Measurements from ENCODE around the gene SFT2D1.
"Not testable (repeated sequence)": the region's sequence is repeated elsewhere in the genome, so short reads cannot be mapped to it uniquely, and the experiment has no call there.

Gene SFT2D1

DNA sequence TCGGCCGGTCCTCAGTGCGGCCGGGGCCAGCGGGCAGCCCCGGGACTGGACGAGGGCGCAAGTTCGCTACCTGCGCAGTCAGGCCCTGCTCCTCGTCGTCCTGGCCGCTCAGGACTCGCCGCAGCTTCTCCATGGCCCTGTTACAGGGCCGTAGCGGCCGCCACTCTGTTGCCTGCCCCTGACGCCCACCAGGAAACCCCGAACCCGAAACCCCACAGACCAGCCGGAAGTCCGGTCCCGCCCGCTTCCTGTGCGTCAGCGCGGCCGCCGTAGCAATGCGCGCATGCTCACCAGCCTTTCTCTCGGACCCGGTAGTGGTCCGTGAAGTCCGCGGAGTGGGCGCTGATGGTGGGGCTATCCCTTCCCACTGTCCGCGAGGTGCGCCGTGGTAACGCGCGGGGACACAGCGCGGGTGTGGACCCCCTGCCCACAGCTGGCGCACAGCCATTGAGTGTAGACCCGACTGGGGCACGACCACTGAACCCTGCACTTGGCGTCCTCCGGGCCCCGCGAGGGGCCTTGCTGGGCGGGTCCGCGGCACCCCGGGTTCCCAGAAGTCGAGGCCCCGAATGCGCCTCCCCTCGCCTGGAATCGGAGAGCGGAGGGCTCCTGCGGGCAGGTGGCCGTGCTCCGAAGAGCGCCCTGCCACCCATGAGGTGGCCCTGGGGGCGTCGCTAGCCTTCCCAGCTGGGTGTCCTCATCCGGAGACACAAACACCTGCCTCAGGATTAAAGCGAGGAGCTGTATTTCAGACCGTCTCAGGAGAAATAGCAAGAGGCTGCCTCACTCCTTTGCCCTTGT is at the start of gene SFT2D1:
SFT2D1 (minus strand) TSS at position 197 of the 801 bp plus-strand sequence; CDS start at position 133, 64 bp downstream.
- DNase-seq, result peak; percentile 76

DNA sequence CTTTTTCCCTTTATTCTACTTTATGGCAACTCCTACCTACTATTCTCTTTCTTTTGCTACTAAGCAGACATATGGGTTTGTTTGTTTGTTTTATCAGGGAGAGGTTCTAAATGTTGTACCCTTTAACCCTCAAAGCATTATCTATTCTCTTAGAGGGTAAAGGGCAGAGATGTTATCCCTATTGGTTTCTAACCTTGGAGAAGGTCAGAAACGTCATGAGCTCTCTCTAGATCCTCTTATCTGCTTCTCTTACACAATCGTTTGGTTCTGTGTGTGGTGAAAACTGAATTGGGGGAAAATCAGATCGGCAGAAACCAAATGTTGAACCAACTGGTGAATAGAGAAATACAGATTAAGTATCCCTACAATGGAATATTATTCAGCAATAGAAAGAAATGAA is 46.8 kb upstream of the SFT2D1 start:
- DNase-seq, result no peak

DNA sequence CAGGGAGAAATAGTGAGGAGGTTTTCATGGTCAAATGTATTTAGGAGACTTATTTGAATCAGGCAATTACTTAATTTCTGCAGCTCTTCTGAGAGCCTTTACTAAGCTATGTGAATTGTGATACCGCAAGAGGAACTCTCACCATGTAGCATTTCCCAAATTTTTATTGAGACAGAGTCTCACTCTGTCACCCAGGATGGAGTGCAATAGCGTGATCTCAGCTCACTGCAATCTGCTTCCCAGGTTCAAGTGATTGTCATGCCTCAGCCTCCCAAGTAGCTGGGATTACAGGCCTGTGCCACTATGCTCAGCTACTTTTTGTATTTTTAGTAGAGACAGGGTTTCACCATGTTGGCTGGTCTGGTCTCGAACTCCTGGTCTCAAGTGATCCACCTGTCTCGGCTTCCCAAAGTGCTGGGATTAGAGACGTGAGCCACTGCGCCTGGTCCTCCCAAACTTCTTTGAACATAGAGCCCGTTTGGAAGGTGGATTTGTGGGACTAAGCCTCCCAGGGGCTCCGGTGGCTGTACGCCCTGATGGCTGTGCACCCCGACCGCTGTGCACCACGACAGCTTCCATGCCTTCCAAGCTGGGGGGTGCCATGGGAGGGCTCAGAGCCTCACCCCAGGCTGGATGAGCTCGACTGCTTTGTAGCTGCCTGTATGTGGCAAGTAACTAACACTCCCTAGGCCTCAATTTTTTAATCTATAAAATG is 46.1 kb upstream of the SFT2D1 start:
- DNase-seq, result no peak

DNA sequence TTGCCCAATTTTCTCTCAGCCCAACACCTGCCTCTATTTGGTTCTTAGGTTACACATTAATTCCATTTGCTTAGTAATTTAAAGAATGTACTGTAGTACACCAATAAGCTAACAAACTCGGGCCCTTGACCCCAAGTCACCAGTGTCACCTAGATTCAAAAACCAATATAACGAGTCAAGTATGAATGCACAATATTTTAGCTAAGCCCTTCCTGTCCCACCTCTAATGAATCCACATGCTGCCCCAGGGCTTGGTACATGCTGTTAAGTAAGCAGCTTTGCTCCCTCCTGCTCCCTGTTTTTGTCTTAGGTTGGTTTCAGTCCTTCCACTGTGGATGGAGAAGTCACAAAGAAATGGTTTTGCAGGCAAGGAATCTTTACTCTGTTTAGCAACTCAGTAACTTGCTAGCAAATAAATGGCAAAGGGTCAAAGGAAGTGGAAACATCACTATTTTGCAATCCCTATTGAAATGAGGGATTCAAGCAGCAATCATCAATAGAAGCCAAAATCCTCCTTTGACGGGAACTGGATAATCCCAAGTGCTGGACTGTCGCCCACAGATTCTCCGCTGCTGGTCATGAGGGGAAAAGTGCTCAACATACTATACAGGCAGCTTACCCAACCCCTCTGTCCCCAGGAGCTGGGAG is 45.4 kb upstream of the SFT2D1 start:
- DNase-seq, result peak; percentile 25

DNA sequence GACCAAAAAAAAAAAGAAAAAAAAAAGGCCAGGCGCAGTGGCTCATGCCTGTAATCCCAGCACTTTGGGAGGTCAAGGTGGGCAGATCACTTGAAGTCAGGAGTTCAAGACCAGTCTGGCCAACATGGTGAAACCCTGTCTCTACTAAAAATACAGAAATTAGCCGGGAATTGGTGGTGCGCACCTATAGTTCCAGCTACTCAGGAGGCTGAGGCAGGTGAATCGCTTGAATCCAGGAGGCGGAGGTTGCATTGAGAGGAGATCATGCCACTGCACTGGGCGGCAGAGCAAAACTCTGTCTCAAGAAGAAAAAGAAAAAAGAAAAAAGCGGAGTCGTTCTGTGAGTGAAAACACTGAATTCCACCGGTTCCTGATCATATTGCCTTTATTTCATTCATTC is 44.8 kb upstream of the SFT2D1 start:
- DNase-seq, result not testable (repeated sequence)

DNA sequence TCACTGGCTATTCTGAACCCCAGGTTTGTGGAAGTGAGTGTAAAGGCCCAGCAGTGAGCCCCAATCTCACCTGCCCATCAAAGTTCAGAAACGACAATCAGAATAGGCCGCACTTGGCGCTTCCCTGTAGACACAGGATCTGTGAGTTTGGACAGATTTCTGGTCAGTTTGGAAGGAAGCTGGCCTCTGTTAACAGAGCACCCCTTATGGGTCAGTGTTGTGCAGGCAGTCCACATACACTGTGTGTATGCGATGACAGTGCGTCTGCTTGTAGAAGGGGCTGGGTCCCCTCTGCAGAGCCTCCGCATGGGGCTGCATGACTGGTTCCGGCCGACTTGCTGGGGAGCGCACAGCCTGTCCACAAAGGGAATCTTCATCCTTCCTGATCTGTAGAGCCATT is 43.8 kb upstream of the SFT2D1 start:
- no peak for DNase-seq

DNA sequence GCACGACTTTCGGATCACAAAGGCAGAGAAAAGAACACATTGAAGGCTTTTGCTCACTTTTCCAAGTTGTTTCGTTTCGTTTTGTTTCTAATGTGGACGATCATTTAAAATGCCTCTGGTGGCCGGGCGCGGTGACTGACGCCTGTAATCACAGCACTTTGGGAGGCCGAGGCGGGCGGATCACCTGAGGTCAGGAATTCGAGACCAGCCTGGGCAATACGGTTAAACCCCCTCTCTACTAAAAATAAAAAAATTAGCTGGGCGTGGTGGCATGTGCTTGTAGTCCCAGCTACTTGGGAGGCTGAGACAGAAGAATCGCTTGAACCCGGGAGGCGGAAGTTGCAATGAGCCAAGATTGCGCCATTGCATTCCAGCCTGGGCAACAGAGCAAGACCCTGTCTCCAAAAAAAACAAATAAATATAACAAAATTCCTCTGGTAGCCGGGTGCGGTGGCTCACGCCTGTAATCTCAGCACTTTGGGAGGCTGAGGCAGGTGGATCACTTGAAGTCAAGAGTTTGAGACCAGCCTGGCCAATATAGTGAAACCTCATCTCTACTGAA is 41.5 kb upstream of the SFT2D1 start:
- not testable (repeated sequence) for DNase-seq

DNA sequence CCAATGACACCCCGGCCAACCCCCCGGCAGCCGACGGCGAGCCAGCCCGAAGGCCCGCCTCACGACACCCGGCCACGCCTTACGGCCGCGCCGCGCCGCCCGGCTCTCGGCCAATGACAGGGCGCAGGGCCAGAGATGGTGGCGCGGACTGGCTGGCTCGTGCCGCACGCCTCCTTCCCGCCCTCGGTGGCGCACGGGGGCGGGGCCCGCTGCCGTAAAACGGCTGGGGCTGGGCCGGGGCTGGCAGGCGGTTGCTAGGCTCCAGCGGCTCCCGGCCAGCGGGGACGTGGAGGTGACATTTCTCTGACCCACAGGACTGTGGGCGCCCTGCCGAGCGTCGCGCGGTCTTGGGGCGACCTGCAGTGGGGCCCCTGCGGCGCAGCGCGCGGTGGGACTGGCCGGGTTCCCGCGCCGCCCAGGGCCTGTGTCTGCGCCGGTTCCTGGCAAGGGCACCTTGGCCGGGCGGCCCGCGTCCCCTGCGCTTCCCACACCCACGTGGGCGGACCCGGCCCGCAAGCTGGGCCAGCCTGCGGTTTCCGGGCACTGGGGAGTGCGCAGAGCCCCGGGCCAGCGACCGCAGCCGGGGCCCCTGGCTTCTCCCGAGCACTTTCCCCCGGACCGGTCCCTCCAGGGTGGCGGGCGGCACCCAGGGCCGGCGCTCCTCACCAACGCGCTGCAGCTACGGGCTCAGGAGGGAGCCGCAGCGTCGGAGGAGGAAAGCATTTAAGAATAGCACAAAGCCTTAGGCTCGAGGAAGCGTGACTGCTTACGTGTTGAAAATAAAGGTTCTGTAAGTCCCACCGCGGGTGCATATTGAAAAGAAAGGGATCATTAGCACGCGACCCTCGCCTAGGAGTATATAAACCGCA is 40.8 kb upstream of the SFT2D1 start, which contains the start of gene MPC1:
MPC1 (minus strand) TSS at position 8 of the 869 bp plus-strand sequence. CDS start 64 bp downstream, outside the sequence.
- peak; percentile 96 for DNase-seq

DNA sequence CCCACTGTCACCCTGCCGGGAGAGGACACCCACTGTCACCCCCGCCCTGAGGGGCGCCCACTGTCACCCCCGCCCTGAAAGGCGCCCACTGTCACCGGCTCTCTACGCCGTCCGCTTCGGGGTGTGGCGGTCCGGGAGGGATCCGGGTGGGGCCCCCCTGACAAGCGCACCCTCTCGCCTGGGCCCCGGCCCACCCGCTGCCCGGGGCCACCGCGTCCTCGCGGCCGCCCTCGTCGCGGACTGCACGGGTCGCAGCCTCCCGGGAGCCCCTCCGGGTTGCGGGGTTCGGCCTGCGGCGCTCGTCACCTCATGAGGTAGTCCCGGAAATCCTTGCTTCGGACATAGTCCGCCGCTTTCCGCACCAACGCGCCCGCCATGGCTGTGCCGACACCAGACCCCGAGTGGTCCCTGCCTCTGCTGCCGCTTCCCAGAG is 40.2 kb upstream of the SFT2D1 start:
- DNase-seq, result no peak

DNA sequence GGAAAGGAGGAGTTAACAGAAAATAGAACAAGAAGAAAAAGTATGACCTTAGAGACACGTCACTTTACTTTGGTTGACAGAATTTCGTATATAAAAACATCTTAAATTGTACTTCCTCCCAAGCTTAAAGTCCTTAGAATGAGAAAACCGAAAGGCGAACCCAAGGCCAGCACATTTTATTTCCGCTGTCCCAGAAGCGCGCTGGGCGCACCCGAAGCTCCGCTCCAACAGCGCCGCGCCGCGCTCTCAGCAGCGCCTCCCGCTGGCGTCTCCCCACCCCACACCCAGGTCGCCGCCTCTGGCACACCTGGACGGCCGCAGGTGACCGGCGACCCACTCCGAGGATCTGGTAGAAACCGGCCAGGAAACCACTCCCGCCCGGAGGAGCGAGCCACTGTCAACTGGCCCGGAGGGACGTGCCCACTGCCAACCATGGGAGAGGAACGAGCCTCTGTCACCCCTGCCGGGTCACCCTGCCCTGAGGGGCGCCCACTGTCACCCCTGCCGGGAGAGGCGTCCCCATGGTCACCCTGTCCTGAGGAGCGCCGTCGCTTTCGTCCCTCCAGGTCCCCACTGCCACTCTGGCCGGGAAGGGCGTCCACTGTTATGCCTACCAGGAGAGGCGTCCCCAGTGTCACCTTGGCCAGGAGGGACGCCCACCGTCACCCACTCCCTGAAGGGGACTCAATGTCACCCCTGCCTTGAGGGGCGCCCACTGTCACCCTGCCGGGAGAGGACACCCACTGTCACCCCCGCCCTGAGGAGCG is 39.6 kb upstream of the SFT2D1 start:
- DNase-seq, result peak; percentile 64

DNA sequence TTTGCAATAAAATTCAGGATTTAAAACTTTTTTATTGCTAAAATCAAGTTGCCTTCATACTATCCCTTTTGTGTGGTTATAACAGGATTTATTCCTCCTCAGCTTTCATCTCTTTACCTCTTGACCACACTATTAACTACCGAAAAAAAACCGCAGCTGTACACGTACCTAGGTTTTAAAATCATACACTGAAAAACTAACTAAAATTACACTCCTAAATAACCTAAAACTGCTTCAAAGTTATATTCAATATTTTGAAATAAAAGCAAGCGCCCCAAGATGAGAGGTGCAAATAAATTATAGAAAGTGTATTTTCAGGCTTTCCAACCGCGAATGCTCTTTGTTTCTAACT is 39.0 kb upstream of the SFT2D1 start:
- DNase-seq, result no peak

DNA sequence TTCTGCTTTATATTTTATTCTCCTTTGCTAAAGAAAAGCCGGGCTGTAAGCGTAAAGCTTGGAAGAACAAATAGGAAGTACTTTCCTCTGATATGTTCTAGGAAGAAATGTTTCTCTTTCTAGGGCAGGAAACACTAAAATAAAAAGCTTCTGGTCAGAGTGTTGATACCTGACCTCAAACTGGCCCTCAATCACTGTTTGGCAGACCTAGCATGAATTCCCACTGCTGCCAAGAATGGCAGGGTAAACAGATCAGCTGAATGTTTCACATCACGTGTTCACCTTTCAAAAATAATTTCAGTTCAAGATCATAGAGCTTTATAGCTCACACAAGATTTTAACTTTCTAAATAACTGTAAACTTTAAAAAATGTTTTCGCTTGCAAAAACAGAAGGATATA is 37.5 kb upstream of the SFT2D1 start:
- DNase-seq, result no peak

DNA sequence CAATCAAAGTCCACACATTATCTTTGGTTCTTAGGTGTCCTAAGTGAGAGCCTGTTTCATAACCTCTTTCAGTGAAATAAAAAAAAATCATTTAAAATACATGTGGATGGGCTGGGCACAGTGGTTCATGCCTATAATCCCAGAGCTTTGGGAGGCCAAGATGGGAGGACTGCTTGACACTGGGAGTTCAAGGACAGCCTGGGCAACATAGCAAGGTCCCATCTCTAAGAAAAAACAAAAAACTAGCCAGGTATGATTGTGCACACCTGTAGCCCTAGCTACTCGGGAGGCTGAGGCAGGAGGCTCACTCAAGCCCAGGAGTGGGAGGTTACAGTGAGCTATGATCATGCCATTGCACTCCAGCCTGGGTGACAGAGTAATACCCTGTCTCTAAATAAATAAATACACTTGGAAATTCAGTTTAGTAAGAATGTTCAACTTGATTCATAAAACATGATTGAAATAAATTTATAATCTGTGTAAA is 36.8 kb upstream of the SFT2D1 start:
- no peak for DNase-seq

DNA sequence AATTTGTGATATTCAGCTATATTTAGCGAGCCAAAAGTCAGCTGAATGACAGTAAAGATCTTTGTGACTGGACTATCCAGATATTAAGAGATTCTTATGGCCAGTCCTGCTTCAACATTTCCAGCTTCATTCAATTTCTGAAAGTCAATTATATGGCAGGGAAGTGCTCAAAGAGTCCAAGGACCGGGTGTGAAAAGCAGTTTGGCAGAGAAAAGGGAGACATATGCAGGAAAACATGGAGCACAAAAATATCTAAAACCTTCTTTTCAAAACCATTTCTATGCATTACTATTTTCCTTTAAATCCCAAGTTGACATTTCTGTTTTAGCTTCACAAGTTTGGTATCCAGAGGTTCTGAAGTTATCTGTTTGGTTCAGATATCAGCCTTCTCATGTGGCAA is 35.4 kb upstream of the SFT2D1 start:
- no peak for DNase-seq

DNA sequence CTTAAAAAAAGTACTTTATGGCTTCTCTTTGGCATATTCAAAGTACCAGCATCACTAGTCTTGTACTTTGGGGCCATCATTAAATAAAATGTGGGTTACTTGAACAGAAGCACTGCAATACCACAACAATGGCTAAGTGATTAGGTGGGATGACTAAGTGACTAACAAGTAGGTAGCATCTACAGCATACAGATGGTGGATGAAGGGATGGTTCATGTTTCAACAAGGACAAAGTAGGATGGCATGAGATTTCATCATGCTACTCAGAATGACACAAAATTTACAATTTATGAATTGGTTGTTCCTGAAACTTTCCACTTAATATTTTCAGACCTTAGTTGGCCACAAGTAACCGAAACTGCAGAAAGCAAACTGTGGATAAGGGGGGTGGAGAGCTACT is 32.7 kb upstream of the SFT2D1 start:
- no peak for DNase-seq

DNA sequence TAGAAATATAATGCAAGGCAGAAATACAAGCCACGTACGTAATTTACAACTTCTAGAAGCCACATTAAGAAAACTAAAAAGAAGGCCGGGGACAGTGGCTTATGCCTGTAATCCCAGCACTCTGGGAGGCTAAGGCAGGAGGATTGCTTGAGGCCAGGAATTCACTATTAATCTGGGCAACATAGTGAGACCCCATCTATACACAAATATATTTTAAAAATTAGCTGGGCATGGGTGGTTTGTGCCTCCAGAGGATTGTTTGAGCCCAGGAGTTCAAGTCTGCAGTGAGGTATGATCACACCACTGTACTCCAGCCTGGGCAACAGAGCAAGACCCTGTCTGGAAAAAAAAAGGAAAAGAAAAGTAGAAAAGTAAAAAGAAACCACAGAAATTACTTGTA is 28.1 kb upstream of the SFT2D1 start:
- no peak for DNase-seq

DNA sequence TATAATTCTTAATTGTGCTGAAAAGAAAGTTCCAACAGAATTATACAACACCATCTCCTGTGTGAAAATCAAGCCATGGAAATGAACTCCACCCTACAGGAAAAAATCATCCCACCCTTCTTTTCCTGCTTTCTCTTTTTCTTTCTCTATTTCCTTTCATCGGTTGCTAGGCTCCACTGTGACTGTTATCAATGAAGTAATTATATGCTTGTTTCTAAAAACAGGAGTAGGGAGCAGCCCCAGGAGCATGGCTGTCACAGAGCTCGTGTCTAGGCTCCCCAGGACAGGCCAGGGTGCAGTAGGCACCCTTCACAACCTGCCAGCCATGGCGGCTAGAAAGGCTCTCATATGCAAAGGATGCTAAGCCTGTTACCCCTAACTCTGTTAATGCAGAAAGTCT is 27.4 kb upstream of the SFT2D1 start:
- no peak for DNase-seq

DNA sequence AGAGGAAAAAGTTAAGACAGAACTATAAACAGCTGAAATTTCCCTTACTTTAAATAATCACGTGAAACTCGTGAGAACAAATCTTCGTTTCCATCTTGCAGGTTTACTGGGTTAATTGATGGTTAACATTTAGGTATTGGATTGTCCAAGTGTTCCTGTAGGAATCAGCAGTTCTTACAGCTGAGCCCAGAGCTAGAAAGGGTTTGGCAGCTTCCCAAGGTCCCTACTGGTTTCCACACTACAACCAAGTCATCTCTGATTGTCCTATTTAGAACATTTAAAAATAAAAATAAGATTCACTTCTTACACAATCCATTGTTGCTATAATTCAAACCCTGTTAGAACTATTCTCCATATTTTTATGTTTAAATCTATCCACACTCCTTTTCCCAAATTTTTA is 24.6 kb upstream of the SFT2D1 start:
- DNase-seq, result no peak

DNA sequence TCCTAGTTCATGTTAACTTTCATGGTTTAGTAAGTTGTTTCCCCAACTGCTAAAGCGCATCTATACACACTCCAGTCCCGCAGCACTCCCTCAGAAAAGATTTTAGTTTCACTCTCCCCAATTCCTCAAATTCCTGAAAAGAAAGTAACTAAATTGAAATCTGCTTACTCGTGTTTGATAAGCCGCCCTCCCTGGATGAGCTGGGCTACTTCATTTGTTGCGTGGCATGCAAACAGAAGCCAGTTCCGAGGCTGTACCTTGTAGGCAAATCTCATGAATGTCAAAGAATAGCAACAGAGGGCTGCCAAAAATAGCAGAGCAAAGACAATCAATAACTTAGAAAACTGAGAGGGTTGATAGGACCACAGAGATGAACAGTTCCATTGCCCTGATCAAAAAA is 23.5 kb upstream of the SFT2D1 start:
- DNase-seq, result no peak

DNA sequence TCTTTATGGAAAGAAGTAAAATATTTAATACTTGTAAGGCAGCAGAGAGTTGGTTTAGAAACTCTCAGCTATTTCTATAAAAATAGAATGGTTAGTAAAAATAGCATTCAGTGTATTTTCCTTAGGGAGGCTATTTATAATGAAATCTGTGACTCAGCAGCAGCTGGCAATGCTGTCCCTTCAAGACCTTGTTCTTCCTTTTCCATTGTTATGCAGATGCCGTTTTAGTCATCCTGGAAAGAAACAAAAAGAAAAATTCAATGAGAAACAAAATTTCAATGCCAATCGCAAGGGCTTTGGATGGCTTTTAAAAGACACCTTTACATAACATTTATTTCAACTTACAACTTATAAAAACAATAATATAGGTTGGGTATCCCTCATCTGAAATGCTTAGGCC is 22.9 kb upstream of the SFT2D1 start:
- DNase-seq, result peak; percentile 26

DNA sequence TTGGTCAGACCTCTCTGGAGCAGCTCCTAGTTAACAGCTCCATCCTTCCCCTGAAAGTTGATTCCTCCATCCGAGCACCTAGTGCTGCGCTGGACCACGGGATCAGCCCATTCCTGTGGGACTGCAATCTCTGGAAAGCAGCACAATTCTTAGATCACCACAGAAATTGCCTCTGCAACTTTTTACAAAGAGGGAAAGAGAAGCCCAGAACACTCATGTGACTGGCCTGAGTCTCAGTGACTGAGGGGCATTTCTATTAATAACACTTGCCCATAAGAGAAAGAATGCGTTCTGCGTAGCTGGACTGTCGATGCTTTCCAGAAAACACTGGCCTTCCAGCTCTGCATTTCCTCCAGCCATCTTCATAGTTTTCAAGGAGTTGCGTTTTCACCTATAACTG is 22.1 kb upstream of the SFT2D1 start:
- DNase-seq, result peak; percentile 38

Measured in midbrain (tissue), 1 donor.